Measurements from ENCODE around the gene CLEC1B.
"Not testable (repeated sequence)": the region's sequence is repeated elsewhere in the genome, so short reads cannot be mapped to it uniquely, and the experiment has no call there.

Gene CLEC1B

DNA sequence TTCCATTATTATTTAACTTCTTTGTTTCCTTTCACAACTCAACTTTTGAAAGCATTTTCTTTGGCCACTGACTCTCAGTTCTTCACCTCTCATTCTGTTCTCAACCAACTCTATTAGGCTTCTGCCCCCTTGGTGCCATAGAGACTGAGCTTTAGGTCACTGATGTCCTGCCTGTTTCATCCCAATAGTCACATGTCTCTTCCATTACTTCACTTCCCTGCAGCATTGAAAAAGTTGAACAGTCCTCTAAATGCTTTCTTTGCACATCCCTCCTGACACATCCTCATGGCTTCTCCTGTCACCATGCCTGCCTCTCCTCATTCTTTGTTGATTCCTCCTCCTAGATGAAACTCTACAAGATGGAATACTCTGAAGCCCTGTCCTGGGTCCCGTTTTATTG is 25.0 kb downstream of the CLEC1B start:
- DNase-seq = peak; percentile 55

DNA sequence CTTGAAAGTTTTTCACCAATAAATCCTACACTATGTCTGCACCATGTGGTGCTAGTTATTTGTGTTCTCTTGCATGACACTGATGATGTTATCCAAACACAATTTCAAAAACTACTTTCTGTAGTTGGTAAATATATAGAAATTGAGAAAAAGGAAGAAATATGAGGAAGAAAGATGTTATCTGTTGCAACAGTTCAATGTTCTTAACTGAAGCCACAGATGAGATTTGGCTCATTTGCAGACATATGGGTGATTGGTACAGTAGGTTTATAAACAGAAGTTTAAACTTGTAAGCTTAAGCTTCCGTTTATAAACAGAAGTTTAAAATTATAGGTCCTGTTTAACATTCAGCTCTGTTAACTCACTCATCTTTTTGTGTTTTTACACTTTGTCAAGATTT is 27.7 kb downstream of the CLEC1B start, which contains the start of gene CLEC12A:
Gene CLEC12A (plus strand): TSS at position 229 of the 400 bp plus-strand sequence. CDS start 188 bp downstream, outside the sequence.
- peak; percentile 64 for DNase-seq

DNA sequence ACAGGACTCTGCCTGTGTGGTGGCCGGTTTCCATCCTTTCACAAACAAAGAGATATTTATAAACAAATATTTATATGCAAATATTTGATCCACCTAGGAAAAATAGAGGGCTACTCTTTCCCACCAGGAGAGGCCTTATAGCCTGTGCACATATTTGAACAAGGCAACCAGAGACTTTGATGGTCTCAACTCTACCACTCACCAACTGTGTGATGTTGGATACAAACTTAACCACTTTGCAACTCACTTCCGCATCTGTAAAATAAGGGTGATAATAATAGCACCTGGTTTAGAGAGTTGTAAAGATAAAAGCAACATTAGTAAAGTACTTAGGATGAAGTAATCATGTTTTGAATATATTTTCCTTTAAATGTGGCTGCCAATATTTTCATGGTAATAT is 29.2 kb downstream of the CLEC1B start:
- DNase-seq = no peak

DNA sequence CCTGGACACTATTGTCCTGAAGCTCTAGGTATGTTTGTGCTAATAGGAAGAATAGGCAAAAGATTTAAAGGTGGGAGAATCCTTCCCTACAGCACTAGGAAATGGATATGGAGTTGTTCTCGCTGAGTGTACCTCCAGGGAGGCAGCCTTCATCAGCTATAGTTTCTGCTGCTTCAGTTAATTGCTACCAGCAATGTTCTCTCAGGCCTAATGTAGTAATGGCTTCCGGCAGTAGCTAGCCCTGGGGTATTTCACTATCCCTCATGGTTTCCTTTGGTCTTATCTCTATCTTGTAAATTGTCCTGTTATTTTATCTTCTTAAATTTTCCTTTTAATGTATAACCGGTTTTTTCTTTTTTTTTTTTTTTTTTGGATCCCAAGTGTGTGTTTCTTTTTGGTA is 37.0 kb downstream of the CLEC1B start:
- no peak for DNase-seq

DNA sequence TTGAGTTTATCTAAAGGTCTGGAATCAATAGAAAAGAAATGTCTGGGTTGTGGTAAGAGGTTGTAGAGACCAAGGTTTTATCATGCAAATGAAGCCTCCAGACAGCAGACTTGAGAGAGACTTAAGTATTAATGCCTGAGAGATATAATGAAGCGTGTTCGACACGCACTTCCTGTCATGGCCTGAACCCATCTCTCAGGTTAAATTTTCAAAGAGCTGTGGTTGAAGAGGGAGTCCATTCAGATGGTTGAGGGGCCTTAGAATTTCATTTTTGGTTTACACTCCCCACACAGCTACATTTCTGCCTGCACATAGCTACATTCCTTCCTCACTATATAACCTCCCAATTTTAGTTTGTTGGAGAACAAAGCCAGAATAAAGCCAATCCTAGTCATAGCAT is 37.8 kb downstream of the CLEC1B start:
- DNase-seq = no peak

DNA sequence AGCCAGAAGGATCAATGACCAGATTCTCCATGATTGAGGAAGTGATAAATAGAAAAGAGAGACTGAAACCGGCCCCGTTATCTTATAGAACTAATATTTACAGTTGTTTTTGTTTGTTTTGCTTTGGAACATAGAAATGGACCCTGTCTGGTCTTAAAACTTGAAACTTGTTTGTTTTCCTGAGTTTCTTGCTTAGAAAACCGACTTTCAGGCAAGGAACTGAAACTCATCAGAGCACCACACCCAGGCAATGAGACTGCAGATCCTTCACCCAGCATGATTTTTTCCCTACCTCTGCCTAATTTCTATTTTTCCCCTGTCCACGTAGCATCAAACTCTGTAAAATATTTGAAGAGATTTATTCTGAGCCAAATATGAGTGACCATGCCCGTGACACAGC is 38.3 kb downstream of the CLEC1B start:
- DNase-seq = peak; percentile 48

DNA sequence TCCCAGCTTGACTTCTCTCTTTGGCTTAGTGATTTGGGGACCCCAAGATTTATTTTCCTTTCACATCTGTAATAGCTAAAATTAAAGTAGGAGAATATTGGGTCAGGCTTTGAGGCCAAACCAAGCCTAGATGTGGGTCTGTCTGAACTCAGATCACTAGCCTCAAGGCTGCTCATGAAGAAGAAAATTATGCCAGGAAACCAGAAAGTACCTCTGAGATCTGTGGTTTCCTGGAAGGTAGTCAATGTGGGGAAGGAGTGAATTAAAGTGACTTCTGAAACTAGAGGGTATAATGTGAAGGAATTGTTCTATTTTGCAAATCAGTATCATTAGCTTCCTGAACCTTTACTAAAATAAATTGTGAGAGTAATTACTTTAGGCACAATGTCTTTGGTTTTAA is 41.1 kb downstream of the CLEC1B start:
- DNase-seq = no peak

DNA sequence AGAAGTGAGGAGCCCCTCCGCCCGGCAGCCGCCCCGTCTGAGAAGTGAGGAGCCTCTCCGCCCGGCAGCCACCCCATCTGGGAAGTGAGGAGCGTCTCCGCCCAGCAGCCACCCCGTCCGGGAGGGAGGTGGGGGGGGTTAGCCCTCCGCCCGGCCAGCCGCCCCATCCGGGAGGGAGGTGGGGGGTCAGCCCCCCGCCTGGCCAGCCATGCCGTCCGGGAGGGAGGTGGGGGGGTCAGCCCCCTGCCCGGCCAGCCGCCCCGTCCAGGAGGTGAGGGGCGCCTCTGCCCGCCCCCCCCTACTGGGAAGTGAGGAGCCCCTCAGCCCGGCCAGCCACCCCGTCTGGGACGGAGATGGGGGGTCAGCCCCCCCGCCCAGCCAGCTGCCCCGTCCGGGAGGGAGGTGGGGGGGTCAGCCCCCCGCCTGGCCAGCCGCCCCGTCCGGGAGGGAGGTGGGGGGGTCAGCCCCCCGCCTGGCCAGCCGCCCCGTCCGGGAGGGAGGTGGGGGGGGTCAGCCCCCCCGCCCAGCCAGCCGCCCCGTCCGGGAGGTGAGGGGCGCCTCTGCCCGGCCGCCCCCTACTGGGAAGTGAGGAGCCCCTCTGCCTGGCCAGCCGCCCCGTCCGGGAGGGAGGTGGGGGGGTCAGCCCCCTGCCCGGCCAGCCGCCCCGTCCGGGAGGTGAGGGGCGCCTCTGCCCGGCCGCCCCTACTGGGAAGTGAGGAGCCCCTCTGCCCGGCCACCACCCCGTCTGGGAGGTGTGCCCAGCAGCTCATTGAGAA is 45.8 kb downstream of the CLEC1B start:
- DNase-seq = not testable (repeated sequence)

DNA sequence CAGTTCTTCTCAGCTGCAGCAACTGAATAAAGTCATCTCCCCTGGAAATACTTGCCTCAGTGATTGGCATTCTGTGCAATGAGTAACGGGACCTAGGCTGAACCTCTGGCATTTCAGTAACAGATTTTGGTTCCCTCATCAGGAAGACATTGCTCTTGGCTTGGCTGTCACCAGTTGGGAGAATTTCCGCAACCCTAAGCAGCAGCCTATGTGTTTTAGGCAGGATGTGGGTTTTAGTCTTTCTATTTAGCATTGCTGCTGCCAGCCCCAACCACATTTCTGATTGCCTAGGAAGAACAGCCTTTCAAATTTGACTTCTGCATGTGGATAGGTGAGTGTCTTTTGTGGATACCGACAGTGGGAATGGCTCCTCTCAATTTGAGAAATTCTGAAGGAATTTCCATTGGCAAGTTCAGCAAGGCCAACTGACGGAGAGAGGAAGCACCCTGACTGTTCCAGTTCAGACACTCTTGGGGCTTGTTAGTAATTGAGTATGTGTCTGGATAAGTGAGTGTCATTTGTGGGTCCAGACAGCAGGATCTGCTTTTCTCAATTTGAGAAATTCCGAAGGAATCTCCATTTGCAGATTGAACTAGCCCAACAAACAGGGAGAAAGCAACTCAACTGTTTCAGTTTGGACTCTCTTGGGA is 47.8 kb downstream of the CLEC1B start:
- peak; percentile 61 for DNase-seq

DNA sequence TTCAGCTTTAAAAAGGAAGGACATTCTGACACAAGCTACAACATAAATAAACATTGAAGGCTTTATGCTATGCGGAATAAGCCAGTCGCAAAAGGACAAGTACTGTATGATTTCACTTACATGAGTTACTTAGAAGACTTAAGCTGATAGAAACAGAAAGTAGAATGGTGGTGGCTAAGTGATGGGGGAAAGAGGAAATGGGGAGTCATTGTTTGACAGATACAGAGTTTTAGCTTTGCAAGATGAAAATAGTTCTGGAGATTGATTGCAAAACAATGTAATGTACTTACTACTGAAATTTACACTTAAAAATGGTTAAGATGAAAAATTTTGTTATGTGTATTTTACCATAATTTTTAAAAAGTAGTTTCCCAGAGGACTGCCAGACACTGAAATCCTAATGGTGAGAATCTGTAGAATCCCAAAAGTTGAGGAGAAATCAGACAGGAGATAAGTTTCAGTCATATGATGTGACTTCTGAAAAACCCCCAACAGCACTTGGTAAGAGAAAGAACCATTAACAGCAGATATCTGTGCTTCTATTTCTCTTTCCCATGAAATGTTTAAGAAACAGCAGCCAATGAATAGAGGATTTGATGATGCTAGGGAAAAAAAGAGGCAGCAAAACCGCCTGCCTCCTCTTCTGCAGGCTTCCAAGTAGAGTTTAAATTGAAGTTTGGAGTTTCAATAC is 50.2 kb downstream of the CLEC1B start:
- peak; percentile 92 for DNase-seq

DNA sequence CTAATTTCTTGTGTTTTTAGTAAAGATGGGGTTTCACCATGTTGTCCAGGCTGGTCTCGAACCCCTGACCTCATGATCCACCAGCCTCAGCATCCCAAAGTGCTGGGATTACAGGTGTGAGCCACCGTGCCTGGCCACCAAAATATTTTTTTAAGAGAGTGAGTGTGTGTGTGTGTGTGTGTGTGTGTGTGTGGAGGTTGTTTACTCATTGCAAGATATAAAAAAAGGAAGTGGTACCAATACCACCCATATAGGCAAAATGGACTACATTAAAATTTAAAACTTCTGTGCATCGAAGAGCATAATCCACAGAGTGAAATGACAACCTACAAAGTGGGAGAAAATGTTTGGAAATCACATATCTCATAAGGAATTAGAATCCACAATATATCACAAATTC is 51.2 kb downstream of the CLEC1B start:
- no peak for DNase-seq

DNA sequence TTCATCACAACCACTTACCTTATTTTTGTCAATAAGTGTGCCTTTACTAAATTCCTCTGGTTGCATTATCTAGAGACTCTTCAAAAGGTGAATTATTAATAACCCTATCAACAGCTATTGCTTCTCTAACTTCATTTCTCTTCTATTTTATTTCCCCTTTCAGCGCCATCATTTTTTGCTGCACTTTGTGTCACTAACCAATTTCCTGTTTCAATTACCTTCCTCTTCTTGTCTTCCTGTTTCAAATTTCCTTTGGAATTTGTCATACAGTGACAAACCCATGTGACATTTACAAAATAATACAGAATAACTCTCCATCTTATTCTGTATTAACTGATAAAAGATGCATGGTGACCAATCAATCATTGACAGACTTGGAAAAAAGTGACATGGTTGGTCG is 54.5 kb downstream of the CLEC1B start:
- DNase-seq = peak; percentile 58

DNA sequence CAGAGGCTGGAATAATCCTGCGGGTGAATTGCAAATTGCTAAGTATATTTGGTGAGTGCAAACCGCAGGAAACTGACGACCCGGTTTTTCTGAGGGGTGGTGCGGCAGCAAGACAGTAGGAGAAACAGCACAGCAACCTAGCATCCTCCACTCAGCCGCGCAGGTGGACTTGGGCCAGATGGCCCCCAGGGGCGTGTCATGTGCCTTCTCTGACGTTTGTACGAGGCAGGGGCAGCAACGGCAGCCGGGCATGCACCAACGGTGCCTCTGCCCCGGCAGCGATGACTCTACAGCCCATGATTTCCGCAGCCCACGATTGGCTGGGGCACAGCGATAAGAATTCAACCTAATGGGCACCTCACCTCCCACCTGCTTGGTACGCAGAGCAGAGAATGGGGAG is 55.7 kb downstream of the CLEC1B start:
- peak; percentile 36 for DNase-seq

Data from suppressor macrophage treated with lipopolysaccharide for 4 hours (primary cell).